OCI-M2 (cell line): Measurements from ENCODE around the gene ATPAF2.

Experiments used
- DNase-seq: peaks from one replicate; lab custom pipeline; 2025; ENCODE audit not compliant: unreplicated experiment; lab: John Stamatoyannopoulos, UW

The ATPAF2 gene

GRCh38 chr17:18038861-18039534, at the start of gene ATPAF2, which contains the start of gene GID4:
ATPAF2 (minus strand) TSS chr17:18039168; CDS start chr17:18039013, 155 bp downstream.
GID4 (plus strand) TSS chr17:18039408; CDS start chr17:18039465, 57 bp downstream.
- peak; percentile 79 for DNase-seq

GRCh38 chr17:18087610-18088491, 48.9 kb upstream of the ATPAF2 start, which contains the start of gene DRG2:
DRG2 (plus strand) TSS chr17:18087948; CDS start chr17:18088024, 76 bp downstream.
- DNase-seq, result peak; percentile 68

DNA sequence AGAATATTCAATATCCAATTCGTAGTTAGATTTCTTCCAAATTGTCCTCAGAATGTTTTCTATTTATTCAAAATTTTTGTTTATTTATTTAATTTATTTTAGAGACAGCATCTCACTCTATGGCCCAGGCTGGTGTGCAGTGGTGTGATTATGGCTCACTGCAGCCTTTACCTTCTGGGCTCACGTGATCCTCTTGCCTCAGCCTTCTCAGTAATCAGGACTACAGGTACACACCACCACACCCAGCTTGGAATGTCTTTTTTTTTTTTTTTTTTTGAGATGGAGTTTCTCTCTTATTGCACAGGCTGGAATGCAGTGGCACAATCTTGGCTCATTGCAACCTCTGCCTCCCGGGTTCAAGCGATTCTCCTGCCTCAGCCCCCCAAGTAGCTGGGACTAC, 45.3 kb upstream of the ATPAF2 start:
- DNase-seq, result no peak

GRCh38 chr17:18079543-18079942, 40.6 kb upstream of the ATPAF2 start:
- no peak for DNase-seq

GRCh38 chr17:18076936-18077335, 38.0 kb upstream of the ATPAF2 start:
- no peak for DNase-seq

- no peak for DNase-seq
Measured at GRCh38 chr17:18074566-18075272, 35.8 kb upstream of the ATPAF2 start.

- no peak for DNase-seq
Measured at GRCh38 chr17:18071751-18072150, 32.8 kb upstream of the ATPAF2 start.

- peak; percentile 62 for DNase-seq
Measured at GRCh38 chr17:18070861-18071340, 31.9 kb upstream of the ATPAF2 start.

DNA sequence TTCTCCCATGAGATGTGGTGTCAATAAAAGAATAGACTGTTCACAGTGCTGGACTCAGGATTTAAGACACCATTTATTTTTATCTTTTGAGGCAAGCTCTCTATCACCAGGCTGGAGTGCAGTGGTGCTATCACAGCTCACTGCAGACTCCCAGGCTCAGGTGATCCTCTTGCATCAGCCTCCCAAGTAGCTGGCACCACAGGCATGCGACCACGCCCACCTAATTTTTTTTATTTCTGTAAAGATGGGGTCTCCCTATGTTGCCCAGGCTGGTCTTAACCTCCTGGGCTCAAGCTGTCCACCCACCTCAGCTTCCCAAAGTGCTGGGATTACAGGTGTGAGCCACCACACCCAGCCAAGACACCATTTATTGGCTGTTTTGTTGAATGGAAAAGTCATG, 30.1 kb upstream of the ATPAF2 start:
- DNase-seq, result no peak

DNA sequence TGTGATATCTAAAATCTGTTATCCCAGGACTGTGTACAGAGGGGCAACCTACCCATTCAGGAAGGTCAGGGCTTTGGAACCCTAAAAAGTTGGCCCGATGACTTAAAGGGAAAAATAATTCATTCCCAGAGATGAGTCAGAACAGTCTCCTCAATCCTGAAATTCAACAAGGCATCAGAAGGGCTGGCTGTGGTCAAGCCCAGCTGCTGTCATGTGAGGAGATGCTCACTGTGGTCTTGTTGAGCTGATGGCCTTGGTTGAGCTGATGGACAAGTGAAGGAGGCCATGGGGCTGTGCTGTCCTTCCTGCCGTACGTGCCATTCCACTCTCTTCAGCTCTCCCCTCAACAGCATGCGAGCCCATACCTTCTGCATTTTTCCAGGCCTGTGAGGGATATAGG, 27.9 kb upstream of the ATPAF2 start:
- DNase-seq, result no peak

DNA sequence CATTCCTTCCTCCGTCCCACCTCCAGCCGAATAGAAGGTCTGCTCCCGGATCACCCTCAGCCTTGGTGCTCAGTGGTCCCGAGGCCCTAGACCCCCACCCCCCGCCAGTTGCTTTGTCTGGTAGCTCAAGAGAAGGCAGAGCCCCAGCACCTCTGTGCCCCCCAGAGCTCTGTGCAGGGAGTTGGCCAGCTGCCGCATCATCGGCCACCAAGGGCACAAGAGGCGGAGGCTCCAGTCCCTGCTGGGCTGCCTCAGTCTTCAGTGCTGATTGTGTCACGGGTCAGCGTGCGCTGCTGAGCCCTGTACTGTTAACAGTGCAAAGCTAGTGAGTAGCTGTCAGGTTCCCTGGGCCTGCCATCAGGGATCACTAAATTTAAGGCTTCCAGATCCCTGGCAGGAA, 26.6 kb upstream of the ATPAF2 start:
- DNase-seq, result no peak

DNA sequence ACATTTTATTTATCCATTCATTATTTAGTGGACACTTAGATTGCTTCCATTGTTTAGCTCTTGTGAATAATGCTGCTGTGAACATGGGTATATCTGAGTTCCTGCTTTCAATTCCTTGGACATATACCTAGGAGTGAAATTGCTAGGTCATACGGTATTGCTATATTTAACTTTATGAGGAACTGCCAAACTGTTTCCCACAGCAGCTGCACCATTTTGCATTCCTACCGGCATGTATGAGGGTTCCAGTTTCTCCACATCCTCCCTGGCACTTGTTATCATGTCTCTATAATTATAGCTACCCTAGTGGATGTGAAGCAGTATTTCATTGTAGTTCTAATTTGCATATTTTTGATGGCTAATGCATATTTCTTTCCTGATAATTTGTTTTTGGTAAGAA, 25.1 kb upstream of the ATPAF2 start:
- no peak for DNase-seq

- no peak for DNase-seq
Measured at GRCh38 chr17:18059283-18059682, 20.3 kb upstream of the ATPAF2 start.

GRCh38 chr17:18056214-18056613, 17.2 kb upstream of the ATPAF2 start:
- no peak for DNase-seq

DNA sequence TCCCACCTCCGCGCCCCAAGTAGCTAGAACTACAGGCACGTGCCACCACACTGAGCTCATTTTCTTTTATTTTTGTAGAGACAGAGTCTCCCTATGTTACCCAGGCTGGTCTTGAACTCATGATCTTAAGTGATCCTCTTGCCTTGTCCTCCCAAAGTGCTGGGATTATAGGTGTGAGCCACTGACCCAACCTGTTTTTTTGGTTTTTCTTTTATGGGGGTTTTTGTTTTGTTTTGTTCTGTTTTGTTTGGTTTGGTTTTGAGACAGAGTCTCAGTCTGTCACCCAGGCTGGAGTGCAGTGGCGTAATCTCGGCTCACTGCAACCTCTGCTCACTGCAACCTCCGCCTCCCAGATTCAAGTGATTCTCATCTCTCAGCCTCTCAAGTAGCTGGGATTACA, 16.6 kb upstream of the ATPAF2 start:
- DNase-seq, result no peak

GRCh38 chr17:18045691-18046350, 6.9 kb upstream of the ATPAF2 start:
- no peak for DNase-seq

DNA sequence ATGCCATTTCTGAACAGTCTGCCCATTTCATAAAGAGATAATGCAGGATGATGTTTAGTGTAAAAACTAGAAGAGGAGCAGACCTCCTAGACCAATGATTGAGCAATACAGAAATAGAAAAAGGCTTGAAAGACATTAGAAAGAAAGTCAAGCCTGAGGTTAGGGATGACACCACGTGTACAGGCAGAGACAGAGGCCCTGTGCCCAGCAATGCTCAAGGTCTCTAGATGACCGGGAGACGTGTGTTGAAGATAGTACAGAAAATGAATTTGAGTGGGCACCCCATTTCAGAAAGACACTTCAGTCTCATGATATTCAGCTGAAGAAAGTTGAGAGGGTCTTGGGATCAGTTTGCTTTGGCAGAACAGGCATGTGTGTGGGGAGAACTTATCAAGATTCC, 5.6 kb upstream of the ATPAF2 start:
- no peak for DNase-seq

DNA sequence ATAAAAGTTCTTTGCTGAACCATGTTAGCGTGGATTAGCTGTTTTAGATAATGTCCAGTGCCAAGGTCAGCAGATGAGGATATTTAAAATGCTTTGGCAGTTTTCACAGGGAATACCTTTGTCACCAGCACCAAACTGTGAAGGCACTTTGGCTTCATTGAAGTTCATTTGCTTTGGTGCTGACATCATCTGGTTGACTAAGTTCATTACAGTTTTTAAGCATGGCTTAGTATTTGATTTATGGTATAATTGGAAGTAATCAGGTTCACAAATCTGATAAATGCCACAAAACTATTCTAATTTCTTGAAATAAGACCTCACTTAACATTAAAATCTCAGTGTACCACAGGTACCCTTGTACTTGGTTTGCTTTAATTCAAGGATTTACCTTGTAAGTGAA, 4.5 kb upstream of the ATPAF2 start:
- no peak for DNase-seq

DNA sequence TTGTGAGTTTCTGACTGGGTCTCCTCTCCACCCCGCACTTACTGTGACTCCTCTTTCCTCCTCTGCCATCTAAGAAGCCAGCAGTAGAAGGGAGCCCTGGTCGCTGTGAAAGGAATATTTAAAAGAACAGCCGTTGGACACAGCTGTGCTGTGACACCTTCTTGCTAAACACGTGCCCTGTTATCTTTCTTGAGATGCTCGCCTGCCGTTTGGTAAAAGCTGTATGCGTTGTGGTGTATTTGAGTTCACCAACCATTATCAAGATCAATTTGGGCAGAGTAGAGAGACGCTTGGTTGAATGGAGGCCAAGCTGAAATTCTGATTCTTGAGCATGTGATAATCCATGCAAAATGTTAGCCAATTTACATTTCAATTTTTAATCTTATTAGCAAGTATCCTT, 4.0 kb upstream of the ATPAF2 start:
- DNase-seq, result no peak

DNA sequence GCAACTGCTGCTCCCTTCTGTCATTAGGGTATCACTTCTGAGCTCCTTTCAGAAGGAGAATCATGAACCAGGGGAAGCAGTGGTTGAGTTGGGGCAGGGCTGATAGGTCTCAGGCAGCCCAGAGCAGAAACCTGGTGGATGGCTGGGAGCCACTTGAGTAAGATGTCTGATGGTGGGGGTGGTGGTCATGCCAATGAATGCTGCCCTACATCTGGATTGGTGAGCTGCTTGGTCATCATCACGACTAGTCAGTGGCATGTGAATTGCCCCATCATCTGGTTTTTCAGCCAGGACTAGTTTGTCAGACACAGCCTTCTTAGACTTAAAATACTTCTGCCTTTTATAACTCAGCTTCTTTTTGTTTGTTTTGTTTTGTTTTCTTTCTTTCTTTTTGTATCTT, 2.8 kb upstream of the ATPAF2 start:
- DNase-seq, result no peak
